ENCODE results near the gene FRMD1.

DNA sequence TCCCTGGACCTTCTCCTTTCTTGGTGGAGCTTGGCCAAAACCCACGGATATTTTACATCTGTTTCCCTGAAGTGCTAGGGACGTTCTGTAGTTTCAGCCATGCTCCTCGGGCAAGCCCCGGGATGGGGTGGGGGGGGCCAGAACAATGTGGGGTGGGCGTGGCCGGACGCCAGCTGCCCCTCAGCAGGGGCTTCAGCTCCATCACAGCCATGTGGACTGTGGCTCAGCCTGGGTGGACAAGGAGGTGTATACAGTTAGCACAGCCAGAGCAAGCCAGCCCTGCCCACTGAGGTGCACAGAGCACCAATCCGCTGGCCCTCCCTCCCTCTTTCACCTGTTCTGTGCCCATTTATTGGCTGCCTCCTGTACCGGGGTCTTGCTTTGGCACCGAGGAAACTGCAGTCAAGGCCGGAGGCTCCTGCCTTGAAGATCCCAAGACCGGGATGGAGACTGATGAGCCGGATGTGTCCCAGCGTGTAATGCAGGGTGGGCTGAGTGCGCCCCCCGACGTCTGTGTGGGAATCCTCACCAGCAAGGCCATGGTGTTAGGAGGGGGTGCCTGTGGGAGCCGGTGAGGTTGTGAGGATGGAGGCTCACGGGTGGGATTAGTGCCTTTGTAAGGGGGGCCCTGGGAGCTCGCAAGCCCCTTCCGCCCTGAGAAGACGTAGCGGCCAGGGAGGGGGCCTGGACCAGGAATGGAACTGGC, 28.0 kb downstream of the FRMD1 start:
- TF ChIP-seq EP300 (IDR thresholded peaks at IDR 0.05) (no peak), POLR2A (IDR thresholded peaks at IDR 0.05) (no peak)
- TF ChIP-seq, protein P1, sequence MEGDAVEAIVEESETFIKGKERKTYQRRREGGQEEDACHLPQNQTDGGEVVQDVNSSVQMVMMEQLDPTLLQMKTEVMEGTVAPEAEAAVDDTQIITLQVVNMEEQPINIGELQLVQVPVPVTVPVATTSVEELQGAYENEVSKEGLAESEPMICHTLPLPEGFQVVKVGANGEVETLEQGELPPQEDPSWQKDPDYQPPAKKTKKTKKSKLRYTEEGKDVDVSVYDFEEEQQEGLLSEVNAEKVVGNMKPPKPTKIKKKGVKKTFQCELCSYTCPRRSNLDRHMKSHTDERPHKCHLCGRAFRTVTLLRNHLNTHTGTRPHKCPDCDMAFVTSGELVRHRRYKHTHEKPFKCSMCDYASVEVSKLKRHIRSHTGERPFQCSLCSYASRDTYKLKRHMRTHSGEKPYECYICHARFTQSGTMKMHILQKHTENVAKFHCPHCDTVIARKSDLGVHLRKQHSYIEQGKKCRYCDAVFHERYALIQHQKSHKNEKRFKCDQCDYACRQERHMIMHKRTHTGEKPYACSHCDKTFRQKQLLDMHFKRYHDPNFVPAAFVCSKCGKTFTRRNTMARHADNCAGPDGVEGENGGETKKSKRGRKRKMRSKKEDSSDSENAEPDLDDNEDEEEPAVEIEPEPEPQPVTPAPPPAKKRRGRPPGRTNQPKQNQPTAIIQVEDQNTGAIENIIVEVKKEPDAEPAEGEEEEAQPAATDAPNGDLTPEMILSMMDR (IDR thresholded peaks at IDR 0.05) = no peak
